NCI-H524 (cell line): ENCODE results near the gene HPN.
"Not testable (repeated sequence)": the region's sequence is repeated elsewhere in the genome, so short reads cannot be mapped to it uniquely, and the experiment has no call there.

Experiments
- DNase-seq, 2 experiments: peaks; one replicate each; lab custom pipeline; 2025; lab: John Stamatoyannopoulos, UW

Gene HPN

DNA sequence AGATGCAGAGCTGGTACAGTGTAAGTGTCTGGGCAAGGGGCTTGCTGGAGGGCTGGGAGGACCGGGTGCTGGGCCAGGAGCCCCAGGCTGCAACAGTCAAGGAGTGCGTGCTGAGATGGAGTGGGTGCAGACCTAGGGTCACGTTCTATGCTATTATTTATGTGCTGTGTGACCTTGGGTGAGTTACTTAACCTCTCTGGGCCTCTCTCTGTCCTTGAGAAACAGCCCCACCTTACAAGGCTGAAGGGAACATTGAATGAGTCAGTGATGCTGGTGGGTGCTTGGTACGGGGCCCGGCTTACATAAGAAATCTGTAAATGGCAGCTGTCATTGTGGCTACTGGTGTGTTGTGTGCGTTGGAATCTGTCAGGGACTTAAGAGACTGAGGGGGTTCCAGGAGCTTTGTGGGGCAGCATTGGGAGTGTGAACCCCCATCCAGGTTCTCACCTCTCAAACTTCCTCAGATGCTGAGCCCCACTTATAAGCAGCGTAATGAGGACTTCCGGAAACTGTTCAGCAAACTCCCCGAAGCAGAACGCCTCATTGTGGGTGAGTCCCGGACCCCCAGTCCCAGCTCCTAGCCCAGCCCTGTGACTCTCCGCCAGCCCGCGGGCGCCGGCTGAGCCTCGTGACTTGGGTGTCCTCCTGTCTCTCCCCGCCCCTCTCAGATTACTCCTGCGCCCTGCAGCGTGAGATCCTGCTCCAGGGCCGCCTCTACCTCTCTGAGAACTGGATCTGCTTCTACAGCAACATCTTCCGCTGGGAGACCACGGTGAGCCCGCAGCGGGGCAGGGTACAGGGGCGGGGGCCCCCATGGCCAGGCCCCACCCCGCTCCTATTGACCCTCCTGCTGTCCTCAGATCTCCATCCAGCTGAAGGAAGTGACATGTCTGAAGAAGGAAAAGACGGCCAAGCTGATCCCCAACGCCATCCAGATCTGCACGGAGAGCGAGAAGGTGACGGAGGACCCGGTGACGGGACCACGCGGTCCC, 31.8 kb upstream of the HPN start:
- DNase-seq, result no peak

GRCh38 chr19:35011091-35011689, 30.3 kb upstream of the HPN start:
- DNase-seq, result no peak

DNA sequence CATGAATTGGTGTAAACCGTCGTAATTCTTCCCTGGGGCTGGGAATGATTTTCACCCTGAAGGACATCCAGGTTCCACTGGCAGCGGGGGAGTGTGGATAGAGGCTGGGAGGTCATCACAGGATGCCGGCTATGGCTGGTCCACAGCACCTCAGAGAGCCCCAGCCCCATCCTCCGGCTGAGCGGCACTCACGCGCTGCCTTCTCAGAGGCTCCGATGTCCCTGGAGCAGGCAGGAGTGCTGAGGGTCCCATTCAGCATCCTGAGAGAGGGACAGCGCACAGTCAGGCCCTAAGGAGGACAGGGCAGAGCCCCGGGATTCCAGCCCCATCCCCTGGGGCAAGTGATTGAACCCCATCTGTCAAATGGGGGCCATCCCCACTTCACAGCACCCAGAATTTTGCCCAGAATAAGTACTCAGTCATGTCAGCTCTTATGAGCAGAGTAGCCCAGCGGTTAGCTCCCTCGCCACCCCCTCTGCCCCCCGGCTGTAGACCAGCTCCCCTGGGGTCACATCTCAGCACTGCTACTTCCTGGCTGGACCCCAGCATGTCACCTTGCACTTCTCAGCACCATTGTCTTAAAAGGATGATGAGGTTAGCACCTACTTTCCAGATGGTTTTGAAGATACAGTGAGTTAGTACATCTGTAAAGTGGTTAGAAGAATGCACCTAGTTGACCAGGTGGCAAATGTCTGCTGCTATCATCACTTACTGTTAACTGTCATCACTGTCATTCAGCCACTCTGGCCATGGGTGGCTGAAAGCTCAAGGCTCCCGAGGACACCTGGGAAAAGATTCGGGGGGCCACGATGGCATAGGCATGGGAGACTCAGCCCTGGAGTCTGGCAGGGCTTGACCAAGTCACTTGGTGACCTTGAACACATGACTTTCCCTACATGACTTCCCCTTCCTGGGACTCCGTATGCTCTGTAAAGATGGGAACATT, 29.5 kb upstream of the HPN start:
- no peak for DNase-seq

GRCh38 chr19:35013041-35013819, 28.3 kb upstream of the HPN start:
- DNase-seq, result no peak

DNA sequence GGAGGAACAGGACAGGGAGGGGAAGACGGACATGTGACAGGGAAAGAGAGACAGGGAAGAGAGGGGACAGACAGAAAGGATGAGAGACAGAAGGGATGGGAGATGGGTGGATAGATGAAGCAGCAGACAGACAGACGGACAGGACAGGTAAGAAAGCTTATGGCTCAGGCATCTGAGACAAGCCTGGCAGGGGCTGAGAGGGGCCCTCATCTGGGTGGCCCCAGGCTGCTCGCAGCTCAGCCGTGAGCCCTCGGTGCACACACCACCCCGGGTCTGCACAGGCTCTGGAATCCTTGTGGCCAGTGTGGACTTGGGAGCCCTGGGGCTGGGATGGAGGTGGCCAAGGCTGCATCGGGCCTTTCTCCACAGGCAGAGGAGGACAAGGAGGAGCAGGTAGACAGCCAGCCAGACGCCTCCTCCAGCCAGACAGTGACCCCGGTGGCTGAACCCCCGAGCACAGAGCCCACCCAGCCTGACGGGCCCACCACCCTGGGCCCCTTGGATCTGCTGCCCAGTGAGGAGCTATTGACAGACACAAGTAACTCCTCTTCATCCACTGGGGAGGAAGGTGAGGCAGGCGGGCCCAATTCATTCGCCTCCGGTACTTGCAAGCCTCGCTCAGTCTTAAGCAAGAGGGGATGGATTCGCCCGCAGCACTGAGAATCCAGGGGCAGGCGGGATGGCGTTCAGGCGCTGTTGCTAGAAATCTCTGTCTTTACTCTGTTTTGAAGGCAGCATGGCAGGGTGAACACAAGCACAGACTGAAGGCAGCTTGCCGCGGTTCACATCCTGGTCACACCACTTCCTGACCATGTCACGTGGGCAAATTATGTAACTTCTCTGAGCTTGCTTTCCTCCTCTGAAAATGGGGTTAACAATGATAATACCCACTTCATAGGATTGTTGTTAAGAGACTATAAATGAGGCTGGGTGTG, 27.4 kb upstream of the HPN start:
- no peak for DNase-seq

DNA sequence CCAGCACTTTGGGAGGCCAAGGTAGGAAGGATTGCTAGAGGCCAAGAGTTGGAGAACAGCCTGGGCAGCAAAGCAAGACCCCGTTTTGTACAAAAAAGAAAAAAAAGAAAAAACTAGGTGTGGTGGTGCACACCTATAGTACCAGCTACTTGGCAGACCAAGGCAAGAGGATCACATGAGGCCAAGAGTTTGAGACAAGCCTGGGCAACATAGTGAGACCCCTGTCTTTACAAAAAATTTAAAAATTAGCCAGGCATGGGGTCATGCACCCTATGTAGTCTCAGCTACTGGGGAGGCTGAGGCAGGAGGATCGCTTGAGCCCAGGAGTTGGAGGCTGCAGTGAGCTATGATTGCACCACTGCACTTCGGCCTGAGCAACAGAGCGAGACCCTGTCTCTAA, 26.7 kb upstream of the HPN start:
- DNase-seq, result not testable (repeated sequence)

GRCh38 chr19:35015270-35015953, 26.1 kb upstream of the HPN start:
- no peak for DNase-seq

DNA sequence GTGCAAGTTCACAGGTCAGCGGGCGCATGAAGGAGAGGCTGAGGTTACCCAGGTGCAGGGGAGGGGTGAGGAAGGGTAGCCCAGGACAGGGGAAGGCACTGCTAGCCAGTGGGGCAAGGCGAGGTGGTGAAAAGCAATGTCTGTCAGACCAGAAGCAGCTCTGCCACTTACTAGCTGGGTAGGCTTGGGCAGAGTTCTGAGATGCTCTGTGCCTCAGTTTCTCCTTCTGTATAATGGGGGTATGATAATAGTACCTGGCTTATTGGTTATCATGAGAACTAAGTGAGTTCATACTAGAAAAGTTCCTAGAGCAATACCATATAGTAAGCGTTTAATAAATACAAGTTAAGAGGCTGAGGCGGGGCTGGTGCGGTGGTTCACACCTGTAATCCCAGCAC, 25.6 kb upstream of the HPN start:
- DNase-seq, result no peak

DNA sequence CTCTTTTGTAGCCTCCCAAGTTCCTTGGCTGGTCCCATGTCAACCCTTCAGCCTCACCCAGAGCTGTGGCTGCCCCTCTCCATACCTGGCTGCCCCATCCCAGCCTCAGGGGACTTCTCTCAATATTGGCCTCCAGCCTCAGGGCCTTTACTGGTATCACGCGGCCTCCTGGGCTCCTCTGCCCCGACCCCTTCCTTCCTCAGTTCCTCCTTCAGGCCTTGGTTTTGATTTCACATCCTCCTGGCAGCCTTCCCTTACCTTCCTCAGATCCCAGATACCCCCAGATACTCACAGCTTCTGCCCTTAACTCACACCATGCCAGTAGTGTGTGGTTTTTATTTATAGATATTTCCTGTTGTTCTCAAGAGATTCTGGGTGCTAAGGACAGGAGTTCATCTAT, 24.0 kb upstream of the HPN start:
- no peak for DNase-seq

DNA sequence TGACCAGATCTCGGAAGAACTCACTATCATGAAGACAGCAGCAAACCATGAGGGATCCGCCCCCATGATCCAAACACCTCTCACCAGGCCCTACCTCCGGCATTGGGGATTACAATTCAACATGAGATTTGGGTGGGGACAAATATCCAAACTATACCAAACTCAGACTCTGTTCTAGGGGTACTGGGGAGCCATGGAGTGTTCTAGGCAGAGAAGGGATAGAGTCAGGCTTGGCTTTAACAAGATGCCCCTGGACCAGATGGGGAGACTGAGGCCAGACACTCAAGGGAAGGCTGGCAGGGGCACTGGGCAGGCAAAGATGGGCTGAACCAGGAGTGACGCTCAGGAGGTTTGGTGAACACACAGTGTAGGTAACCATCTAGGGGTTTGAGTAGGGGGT, 23.1 kb upstream of the HPN start:
- DNase-seq, result no peak

DNA sequence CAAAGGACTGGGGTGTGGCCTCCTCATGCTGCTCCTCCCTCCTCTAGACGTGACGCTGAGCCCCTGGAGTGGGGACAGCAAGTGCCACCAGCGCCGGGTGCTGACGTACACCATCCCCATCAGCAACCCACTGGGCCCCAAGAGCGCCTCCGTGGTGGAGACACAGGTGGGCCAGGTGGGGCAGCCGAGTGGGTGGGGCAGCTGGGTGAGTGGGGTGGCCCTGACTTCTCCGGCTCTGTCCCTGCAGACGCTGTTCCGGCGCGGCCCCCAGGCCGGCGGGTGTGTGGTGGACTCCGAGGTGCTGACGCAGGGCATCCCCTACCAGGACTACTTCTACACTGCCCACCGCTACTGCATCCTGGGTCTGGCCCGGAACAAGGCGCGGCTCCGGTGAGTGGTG, 22.4 kb upstream of the HPN start:
- no peak for DNase-seq

DNA sequence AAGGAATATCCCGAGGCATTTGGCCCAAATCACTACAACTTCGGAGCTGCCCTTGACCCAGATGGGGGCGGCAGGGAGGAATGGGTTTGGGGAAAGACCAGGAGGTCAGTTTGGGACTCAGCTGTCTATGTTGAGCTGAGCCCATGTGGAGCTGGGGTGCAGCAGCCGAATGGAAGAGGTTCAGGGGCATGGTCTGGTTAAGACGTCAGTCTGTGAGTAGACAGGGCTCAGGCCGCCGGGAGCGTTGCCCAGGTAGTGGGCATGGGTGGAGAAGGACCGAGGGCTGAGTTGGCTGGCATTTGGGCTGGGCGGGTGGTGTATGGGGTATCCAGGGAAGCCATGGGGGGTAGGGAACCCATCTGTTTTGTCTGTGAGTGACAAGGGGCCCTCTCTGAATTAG, 20.5 kb upstream of the HPN start:
- DNase-seq, result no peak

- no peak for DNase-seq
These were observed 19.9 kb upstream of the HPN start for GRCh38 chr19:35021596-35021995.

- no peak for DNase-seq
These were observed 19.1 kb upstream of the HPN start for GRCh38 chr19:35022460-35022859.

DNA sequence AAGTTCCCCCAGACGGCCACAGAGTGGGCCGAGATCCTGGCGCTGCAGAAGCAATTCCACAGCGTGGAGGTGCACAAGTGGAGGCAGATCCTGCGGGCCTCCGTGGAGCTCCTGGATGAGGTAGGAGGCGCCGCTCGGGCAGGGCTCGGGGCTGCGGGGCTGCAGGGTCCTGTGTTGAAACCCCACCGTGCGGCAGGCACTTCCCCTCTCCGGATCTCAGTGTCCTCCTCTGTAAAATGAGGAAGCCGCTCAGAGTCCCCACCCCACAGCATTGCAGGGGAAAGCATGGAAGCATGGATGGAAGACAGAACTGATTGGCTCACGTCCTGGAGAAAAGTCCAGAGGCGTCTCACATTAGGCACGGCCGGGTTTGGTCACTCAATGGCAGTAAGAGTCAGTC, 18.1 kb upstream of the HPN start:
- no peak for DNase-seq

- DNase-seq, result no peak
These were observed 17.4 kb upstream of the HPN start for GRCh38 chr19:35024095-35024494.

GRCh38 chr19:35025969-35026368, 15.6 kb upstream of the HPN start:
- no peak for DNase-seq

DNA sequence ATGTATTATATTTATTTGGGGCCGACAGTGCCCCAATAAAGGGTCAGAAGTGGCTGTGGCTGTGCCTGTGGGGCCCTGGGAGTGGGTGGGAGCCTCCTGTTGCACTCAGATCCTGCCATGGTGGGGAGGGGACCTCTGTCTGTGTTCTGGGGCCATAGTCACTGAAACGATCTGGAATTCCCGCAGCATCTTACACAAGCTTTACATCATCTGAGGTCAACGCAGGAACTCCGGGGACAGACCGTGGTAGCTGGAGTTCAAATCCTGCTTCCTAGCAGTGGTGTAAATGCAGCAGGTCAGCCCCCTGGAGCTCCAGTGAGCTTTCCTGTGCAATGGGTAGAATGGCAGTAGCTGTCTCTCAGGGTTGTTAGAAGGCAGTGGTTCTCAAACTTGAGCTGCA, 15.1 kb upstream of the HPN start:
- no peak for DNase-seq

DNA sequence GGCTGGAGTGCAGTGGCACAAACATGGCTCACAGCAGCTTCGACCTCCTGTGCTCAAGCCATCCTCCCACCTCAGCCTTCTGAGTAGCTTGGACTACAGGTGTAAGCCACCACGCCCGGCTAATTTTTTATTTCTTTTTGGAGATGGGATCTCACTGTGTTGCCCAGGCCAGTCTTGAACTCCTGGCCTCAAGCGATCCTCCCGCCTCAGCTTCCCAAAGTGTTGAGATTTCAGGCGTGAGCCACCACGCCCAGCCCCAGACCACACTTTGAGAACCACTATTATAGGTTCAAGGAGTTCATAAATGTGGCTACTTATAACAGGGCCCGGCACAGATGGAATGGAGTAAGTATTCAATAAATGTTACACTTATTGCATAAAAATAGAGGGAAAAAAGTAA, 14.5 kb upstream of the HPN start:
- no peak for DNase-seq
